GM12801 (cell line): ENCODE measurements around the gene CHD3.

Source experiments
- TF ChIP-seq, protein P1 (sequence below): IDR thresholded peaks from one replicate; pipeline ENCODE4 v1.5.1; 2011; ENCODE audit warnings: control low read depth; ENCODE audit not compliant: insufficient read length; ENCODE audit errors: extremely low read depth

CHD3 gene

DNA sequence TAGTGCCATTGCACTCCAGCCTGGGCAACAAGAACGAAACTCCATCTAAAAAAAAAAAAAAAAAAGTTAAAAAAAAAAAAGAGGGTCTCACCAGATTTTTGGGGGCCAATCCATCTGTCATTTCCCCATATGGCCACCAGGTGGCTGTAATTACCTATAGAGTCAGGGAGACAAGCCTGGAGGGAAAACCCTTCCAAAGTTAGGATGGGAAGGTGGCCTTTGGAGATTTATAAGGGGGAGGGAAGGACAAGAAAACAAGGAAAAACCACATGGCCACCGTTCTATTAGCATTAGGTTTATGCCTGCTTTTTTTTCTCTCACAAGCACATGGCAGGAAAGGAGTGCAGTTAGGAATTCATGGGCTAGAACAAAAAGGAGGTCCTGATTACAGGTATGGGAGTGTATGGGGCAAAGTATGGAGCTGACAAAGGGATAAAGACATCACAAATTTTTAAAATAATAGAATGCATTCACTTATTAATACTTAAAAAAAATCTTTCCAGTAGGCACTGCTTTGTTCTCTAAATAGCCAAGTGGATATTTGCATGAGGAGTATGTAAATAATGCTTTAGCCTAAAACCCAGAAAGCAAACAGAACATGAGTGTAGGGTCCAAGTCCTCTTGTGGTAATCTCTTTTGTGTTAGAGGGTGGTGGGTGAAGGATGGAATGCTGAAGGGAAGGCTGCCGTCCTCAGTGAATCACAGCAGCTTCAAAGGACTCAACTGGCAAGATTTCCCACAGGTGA is 25.7 kb upstream of the CHD3 start:
- TF ChIP-seq, protein P1, sequence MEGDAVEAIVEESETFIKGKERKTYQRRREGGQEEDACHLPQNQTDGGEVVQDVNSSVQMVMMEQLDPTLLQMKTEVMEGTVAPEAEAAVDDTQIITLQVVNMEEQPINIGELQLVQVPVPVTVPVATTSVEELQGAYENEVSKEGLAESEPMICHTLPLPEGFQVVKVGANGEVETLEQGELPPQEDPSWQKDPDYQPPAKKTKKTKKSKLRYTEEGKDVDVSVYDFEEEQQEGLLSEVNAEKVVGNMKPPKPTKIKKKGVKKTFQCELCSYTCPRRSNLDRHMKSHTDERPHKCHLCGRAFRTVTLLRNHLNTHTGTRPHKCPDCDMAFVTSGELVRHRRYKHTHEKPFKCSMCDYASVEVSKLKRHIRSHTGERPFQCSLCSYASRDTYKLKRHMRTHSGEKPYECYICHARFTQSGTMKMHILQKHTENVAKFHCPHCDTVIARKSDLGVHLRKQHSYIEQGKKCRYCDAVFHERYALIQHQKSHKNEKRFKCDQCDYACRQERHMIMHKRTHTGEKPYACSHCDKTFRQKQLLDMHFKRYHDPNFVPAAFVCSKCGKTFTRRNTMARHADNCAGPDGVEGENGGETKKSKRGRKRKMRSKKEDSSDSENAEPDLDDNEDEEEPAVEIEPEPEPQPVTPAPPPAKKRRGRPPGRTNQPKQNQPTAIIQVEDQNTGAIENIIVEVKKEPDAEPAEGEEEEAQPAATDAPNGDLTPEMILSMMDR = no peak

DNA sequence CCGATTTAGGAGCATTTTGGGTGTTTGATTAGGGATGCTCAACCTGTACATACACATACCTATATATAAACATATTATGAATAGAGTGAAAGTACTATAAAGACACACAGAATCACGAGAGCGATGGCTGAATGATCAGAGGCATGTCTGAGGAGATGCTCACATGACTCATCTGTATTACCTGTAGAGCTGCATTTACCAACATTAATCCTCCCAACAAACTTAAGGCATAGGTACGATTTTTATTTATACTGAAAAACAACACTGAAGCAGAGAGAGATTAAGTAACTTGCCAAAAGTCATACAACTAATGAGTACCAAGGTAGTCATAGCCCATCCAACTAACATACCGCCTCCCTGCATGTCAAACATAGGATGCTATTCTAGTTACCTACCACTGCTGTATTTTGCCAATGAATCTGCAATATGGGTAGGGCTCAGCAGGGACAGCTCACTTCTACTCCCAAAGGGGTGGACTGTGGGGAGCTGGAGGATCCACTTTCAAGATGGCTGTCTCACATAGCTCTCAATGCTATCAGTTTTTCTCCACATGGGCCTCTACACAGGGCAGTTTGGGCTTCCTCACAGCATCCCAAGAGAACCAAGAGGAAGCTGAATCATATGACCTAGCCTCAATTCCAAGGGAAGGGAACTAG is 23.5 kb upstream of the CHD3 start:
- TF ChIP-seq, protein P1 = no peak

DNA sequence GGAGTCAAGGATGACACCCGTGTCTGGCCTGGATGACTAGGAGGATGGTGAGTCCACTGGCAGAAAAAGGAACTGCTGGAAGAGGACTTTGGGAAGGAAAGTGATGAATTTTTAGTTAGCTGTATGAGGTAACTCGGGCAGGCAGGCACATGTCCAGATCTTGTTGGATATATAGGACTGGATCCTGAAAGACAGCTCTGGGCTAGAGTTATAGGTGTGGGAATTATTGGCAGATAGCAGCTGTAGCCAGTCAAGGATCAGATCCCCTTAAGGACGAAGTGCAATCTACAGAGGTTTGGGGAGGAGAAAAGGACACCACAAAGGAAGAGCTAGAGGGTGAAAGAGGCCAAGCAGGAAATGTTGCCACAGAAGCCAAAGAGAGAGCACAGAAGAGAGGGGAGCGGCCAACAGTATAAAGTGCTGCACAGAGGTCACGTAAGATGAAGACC is 20.7 kb upstream of the CHD3 start:
- TF ChIP-seq, protein P1 = no peak

DNA sequence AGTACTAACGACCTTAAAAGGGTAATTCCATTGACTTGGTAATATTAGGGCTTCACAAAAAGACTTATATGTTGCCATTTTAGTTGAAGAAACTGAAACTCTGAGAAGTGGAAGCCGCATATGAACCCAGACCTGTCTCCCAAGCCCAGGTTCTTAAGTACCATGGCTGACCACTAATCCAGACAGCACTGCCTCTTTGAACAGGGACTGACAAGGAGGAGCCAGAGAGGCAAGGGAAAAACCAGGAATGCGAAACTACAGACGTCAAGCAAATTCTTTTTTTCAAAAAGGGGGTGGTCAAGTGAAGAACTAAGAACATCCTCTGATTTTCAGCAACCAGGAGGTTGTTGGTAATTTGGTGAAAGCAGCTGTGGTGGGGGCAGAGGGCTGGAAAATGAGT is 15.5 kb upstream of the CHD3 start:
- TF ChIP-seq, protein P1 = no peak

DNA sequence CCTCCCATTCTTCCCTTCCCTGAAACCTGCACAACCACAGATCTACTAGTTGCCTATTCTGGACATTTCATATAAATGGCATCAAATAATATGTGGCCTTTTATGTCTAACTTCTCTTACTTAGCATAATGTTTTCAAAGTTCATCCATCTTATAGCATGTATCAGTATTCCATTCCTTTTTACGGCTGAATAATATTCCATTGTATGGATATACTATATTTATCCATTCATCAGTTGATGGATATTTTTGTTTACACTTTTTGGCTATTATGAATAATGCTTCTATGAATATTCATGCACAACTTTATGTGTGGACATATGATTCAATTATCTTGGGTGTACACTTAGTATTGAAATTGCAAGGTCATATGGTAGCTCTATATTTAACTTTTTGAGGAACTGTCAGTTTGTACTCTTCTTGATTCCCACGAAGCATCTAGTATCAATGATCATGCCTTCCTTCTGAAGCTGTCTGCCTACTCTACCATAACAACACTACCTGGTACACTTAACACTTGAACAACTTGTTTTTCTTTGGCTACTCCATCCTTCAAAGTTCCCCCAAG is 12.7 kb upstream of the CHD3 start:
- TF ChIP-seq, protein P1 = no peak

DNA sequence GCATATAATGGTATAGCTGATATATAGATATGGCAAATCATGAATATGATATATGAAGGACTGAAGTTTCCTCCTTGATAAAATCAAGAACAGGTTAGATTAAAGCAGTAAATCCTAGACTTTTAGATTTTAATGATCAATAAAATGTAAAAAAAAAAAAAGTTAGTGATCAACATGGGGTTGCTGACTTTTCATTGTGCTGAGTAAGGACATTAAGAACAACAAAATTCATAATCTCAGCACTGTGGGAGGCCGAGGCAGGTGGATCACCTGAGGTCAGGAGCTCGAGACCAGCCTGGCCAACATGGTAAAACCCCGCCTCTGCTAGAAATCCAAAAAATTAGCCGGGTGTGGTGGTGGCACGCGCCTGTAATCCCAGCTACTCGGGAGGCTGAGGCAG is 10.4 kb upstream of the CHD3 start:
- TF ChIP-seq, protein P1 = no peak

DNA sequence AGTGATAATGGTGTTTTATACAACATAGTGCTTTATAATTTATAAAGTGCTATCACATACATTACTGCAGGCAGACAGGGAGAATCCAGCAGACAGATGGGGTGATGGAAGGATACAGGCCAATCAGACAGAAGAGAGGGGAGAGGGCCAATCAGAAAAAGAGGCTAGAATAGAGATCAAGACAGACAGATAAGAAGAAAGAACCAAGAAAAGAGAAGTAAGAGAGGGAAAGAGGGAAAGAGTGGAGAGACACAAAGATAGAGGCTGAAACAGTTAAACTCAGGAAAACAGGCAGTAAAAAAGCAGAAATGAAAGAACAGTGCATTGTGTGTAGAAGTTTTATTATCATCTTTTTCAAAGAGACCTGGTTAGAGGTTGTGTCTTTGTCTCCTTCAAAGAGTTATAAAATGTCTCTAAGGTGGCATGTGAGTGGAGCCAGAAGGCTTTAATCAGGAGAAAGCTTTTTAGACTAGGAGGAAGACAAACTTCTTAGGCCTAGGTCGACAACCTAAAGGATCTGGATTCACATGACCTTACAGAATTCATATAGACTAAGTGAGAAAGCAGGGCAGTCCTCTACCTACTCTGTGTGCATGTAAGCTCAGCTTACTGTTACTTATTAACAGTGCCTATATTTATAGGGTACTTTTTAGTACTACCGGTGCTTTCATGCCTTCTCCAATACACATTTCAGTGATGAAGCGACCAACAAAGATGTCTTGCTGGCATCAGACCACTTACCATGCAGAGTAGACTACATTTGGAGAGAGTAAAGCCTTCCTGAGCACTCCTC is 8.3 kb upstream of the CHD3 start:
- TF ChIP-seq, protein P1 = no peak
